HEK293 (cell line): ENCODE data around the gene PRKD3.

Experiments used
- CTCF ChIA-PET: fragments of 350-600 bp; formaldehyde crosslinking; extraction: SDS; loops from one replicate; lab custom pipeline; 2021; ENCODE audit warnings: antibody characterized with exemption; lab: Yijun Ruan, JAX
- POLR2A ChIA-PET: fragments of 300-600 bp; formaldehyde crosslinking; extraction: SDS; loops from one replicate; lab custom pipeline; 2020; ENCODE audit warnings: antibody characterized with exemption, inconsistent platforms; lab: Yijun Ruan, JAX
- H3K27ac ChIP-seq: fragments of 200-500 bp; sonication (Bioruptor generic); 2 replicates; pipeline ENCODE4 v1.5.1; 2014; ENCODE audit warnings: low read depth, low read length, control low read depth, inconsistent platforms; ENCODE audit errors: extremely low read depth
- H3K36me3 ChIP-seq, 2 experiments: fragments of 200-500 bp in 1 of 2; sonication (Bioruptor generic) in 1 of 2; 1 replicate in 1 of 2; 2 replicates in 1 of 2; pipeline ENCODE4 v1.5.1; 2014 to 2017; ENCODE audit warnings: inconsistent platforms in 2 of 2, low read length in 2 of 2; ENCODE audit not compliant: control insufficient read depth in 2 of 2, insufficient read depth in 1 of 2
- H3K4me1 ChIP-seq: fragments of 200-500 bp; sonication (Bioruptor generic); 2 replicates; pipeline ENCODE4 v1.5.1; 2014; ENCODE audit warnings: mild to moderate bottlenecking, low read length, inconsistent platforms; ENCODE audit not compliant: control insufficient read depth, insufficient read depth
- H3K4me3 ChIP-seq: 2 replicates; pipeline ENCODE4 v1.5.1; 2011; ENCODE audit warnings: low read depth, mild to moderate bottlenecking, control low read depth, low read length, moderate library complexity
- H3K9me3 ChIP-seq: fragments of 200-500 bp; sonication (Bioruptor generic); 2 replicates; pipeline ENCODE4 v1.5.1; 2014; ENCODE audit warnings: low read depth, low read length, inconsistent platforms; ENCODE audit not compliant: control insufficient read depth, insufficient read depth
- CTCF ChIP-seq: fragments of 450-650 bp; formaldehyde crosslinking; IDR thresholded peaks from 2 replicates; pipeline ENCODE4 v1.5.1; 2016; ENCODE audit warnings: missing biosample characterization, missing genetic modification characterization
- GLIS2 ChIP-seq: fragments of 450-650 bp; formaldehyde crosslinking; IDR thresholded peaks from 2 replicates; pipeline ENCODE4 v1.5.1; 2016; ENCODE audit warnings: missing biosample characterization, missing genetic modification characterization
- INSM2 ChIP-seq: fragments of 450-650 bp; formaldehyde crosslinking; IDR thresholded peaks from 2 replicates; pipeline ENCODE4 v1.5.1; 2016; ENCODE audit warnings: missing biosample characterization, missing genetic modification characterization
- PRDM10 ChIP-seq: fragments of 450-650 bp; formaldehyde crosslinking; IDR thresholded peaks from 2 replicates; pipeline ENCODE4 v1.5.1; 2016; ENCODE audit warnings: missing biosample characterization, missing genetic modification characterization
- TCF7L2 ChIP-seq: IDR thresholded peaks from 2 replicates; pipeline ENCODE4 v1.6.1; 2011; ENCODE audit warnings: low read depth, mild to moderate bottlenecking, inconsistent platforms, low read length, moderate library complexity, borderline replicate concordance
- ZFP3 ChIP-seq: fragments of 450-650 bp; formaldehyde crosslinking; IDR thresholded peaks from 2 replicates; pipeline ENCODE4 v1.5.1; 2016; ENCODE audit warnings: low read depth, missing biosample characterization, missing genetic modification characterization
- ZNF157 ChIP-seq: fragments of 450-650 bp; formaldehyde crosslinking; IDR thresholded peaks from 2 replicates; pipeline ENCODE4 v1.5.1; 2016; ENCODE audit warnings: missing biosample characterization, missing genetic modification characterization
- ZNF16 ChIP-seq: fragments of 450-650 bp; formaldehyde crosslinking; IDR thresholded peaks from 2 replicates; pipeline ENCODE4 v1.5.1; 2016; ENCODE audit warnings: low read depth, missing biosample characterization, missing genetic modification characterization
- ZNF26 ChIP-seq: fragments of 450-650 bp; formaldehyde crosslinking; IDR thresholded peaks from 2 replicates; pipeline ENCODE4 v1.5.1; 2016; ENCODE audit warnings: missing biosample characterization, missing genetic modification characterization
- ZNF280D ChIP-seq: fragments of 450-650 bp; formaldehyde crosslinking; IDR thresholded peaks from 2 replicates; pipeline ENCODE4 v1.5.1; 2016; ENCODE audit warnings: missing biosample characterization, missing genetic modification characterization
- ZNF350 ChIP-seq: fragments of 450-650 bp; formaldehyde crosslinking; IDR thresholded peaks from 2 replicates; pipeline ENCODE4 v1.5.0; 2017; ENCODE audit warnings: missing biosample characterization, mild to moderate bottlenecking, missing genetic modification characterization
- ZNF354C ChIP-seq: fragments of 450-650 bp; formaldehyde crosslinking; IDR thresholded peaks from 2 replicates; pipeline ENCODE4 v1.5.1; 2016; ENCODE audit warnings: missing biosample characterization, missing genetic modification characterization, low read depth, borderline replicate concordance
- ZNF362 ChIP-seq: fragments of 450-650 bp; formaldehyde crosslinking; IDR thresholded peaks from 2 replicates; pipeline ENCODE4 v1.5.1; 2016; ENCODE audit warnings: missing biosample characterization, missing genetic modification characterization
- ZNF521 ChIP-seq: fragments of 450-650 bp; formaldehyde crosslinking; IDR thresholded peaks from 2 replicates; pipeline ENCODE4 v1.5.1; 2017; ENCODE audit warnings: missing biosample characterization, mild to moderate bottlenecking, missing genetic modification characterization
- ZNF580 ChIP-seq: fragments of 450-650 bp; formaldehyde crosslinking; IDR thresholded peaks from 2 replicates; pipeline ENCODE4 v1.5.1; 2016; ENCODE audit warnings: missing biosample characterization, missing genetic modification characterization
- ZNF654 ChIP-seq: fragments of 450-650 bp; formaldehyde crosslinking; IDR thresholded peaks from 2 replicates; pipeline ENCODE4 v1.5.1; 2016; ENCODE audit warnings: low read depth, missing biosample characterization, missing genetic modification characterization
- ZNF768 ChIP-seq: fragments of 450-650 bp; formaldehyde crosslinking; IDR thresholded peaks from 2 replicates; pipeline ENCODE4 v1.5.1; 2018; ENCODE audit warnings: missing biosample characterization, mild to moderate bottlenecking, missing genetic modification characterization
- ZNF776 ChIP-seq: fragments of 450-650 bp; formaldehyde crosslinking; IDR thresholded peaks from 2 replicates; pipeline ENCODE4 v1.5.0; 2017; ENCODE audit warnings: missing biosample characterization, missing genetic modification characterization, borderline replicate concordance
- ZXDB ChIP-seq: fragments of 450-650 bp; formaldehyde crosslinking; IDR thresholded peaks from 2 replicates; pipeline ENCODE4 v1.5.1; 2016; ENCODE audit warnings: missing biosample characterization, missing genetic modification characterization

PRKD3 gene

GRCh38 chr2:37291680-37292079 lies 33.0 kb downstream of the PRKD3 start (continued):
- no peak for TF ChIP-seq ZFP3 (tag by site-specific recombination)
- TF ChIP-seq INSM2: no peak
- TF ChIP-seq ZNF362 (tag by site-specific recombination): no peak
- no peak for TF ChIP-seq ZNF350 (tag by site-specific recombination)

- Histone ChIP-seq H3K4me3 (no peak overlapping the region), H3K4me1 (no peaks in the 10 kb centered on the region), H3K36me3 (peaks cover 39 to 57% of the 10 kb centered on the region in 2 experiments)
- TF ChIP-seq ZNF16 (no peak), CTCF (tag by site-specific recombination) (peak; percentile 48; the same call in 1 of the 2 replicates), ZNF654 (tag by site-specific recombination) (peak; percentile 41)
- TF ChIP-seq, all 188 proteins: peak for 2
- no peak overlapping the region for H3K27ac ChIP-seq
- CTCF ChIA-PET: interaction anchor here (0.6 to 1.2 kb wide), 6 partner anchors 49 to 589 kb away, joined by 3 to 5 read pairs (median 3); no protein-coding TSS in a partner anchor
- POLR2A ChIA-PET: no interaction called here
- no peaks in the 10 kb centered on the region for H3K9me3 ChIP-seq
These were observed 36.7 kb downstream of the PRKD3 start for GRCh38 chr2:37287966-37288365.

- POLR2A ChIA-PET: no interaction called here
- Histone ChIP-seq H3K36me3 (peaks cover 64 to 69% of the 10 kb centered on the region in 2 experiments), H3K4me3 (no peak overlapping the region), H3K4me1 (no peaks in the 10 kb centered on the region), H3K9me3 (no peaks in the 10 kb centered on the region), H3K27ac (no peak overlapping the region)
- CTCF ChIA-PET: interaction anchor here (0.6 to 1.2 kb wide), 6 partner anchors 17 to 548 kb away, joined by 3 to 5 read pairs (median 4); no protein-coding TSS in a partner anchor
- TF ChIP-seq ZNF776 (tag by site-specific recombination) (no peak), ZNF157 (no peak), ZNF580 (tag by site-specific recombination) (no peak), ZNF350 (tag by site-specific recombination) (no peak), TCF7L2 (no peak), ZNF280D (no peak), ZNF354C (tag by site-specific recombination) (no peak), ZNF768 (tag by site-specific recombination) (no peak), ZNF26 (tag by site-specific recombination) (no peak), GLIS2 (tag by site-specific recombination) (no peak), ZXDB (no peak), PRDM10 (tag by site-specific recombination) (no peak), ZNF521 (tag by site-specific recombination) (no peak)
These were observed 40.3 kb downstream of the PRKD3 start for GRCh38 chr2:37284381-37284780.
